Esophagus muscularis mucosa (tissue), 4 donors: ENCODE data around the gene ANKRD39. TPM values are rescaled to one million over a fixed set of nuclear protein-coding genes. Genes with fewer than 3 reads are reported as not detected.
A peak's percentile ranks its signal among the peaks of the same experiment; 100 is the strongest.

ENCODE experiments used
- DNase-seq: peaks from one replicate; pipeline ENCODE4 v3.0.0-alpha.2; 2017; ENCODE audit errors: extremely low spot score
- H3K27ac ChIP-seq, 4 donors: fragments of 200-600 bp; sonication (generic); replicated peaks in 1 of 4; 1 replicate in 3 of 4; 2 replicates in 1 of 4; pipeline ENCODE4 v1.5.1; 2016 to 2019; ENCODE audit warnings: mild to moderate bottlenecking in 1 of 4
- H3K27me3 ChIP-seq, 4 donors: fragments of 200-600 bp; sonication (generic); one replicate each; pipeline versions ENCODE4 v1.5.1 to v1.6.0; 2016 to 2019
- H3K36me3 ChIP-seq, 4 donors: fragments of 200-600 bp; sonication (generic); one replicate each; pipeline ENCODE4 v1.5.1; 2016 to 2019
- H3K4me1 ChIP-seq, 4 donors: fragments of 200-600 bp; sonication (generic); one replicate each; pipeline ENCODE4 v1.5.1; 2016 to 2019
- H3K4me3 ChIP-seq, 4 donors: fragments of 200-600 bp; sonication (generic); 1 replicate in 2 of 4; 2 replicates in 2 of 4; pipeline ENCODE4 v1.5.1; 2016 to 2019; ENCODE audit warnings: mild to moderate bottlenecking in 4 of 4, moderate library complexity in 1 of 4
- H3K9me3 ChIP-seq, 4 donors: fragments of 200-600 bp; sonication (generic); 1 replicate in 3 of 4; 2 replicates in 1 of 4; pipeline ENCODE4 v1.5.1; 2016 to 2019
- EP300 ChIP-seq: sonication (generic); formaldehyde crosslinking; IDR thresholded peaks from one replicate; pipeline ENCODE4 v1.6.1; 2017; ENCODE audit warnings: antibody characterized with exemption
- POLR2A ChIP-seq: fragments of 450-650 bp; IDR thresholded peaks from one replicate; pipeline ENCODE4 v1.6.1; 2017; ENCODE audit warnings: antibody characterized with exemption, moderate library complexity, mild to moderate bottlenecking, low read depth
- POLR2AphosphoS5 ChIP-seq, 2 donors: sonication (generic); formaldehyde crosslinking; IDR thresholded peaks; one replicate each; pipeline ENCODE4 v1.6.1; 2017; ENCODE audit warnings: antibody characterized with exemption in 2 of 2
- WGBS: methylation state at CpG from one replicate; pipeline ENCODE4 v1.1.5; 2018; 5-methylcytosine and 5-hydroxymethylcytosine counted together
- intact Hi-C: fragments of 100-400 bp; cut with DNase I; formaldehyde crosslinking; loops from one replicate; pipeline ENCODE4 v1.15.1; 2023
- total RNA-seq, 4 donors: library from RNA; depleted of rRNA; stranded (reverse); fragments of >200 nt; gene quantifications; one replicate each; pipeline versions ENCODE4 v1.1.0 to v1.2.1, GENCODE V29; 2016
- TF ChIP-seq, protein P1 (sequence below), 3 experiments: fragments of 200-600 bp in 2 of 3; fragments of 450-650 bp in 1 of 3; sonication (generic) in 2 of 3; IDR thresholded peaks; one replicate each; pipeline ENCODE4 v1.5.1; 2017 to 2019; ENCODE audit warnings: antibody characterized with exemption in 3 of 3, mild to moderate bottlenecking in 2 of 3, moderate library complexity in 1 of 3

Gene ANKRD39
- total RNA-seq, 4 donors from 2014 or later: 12.4 to 17.2 (median 14.7) TPM

DNA sequence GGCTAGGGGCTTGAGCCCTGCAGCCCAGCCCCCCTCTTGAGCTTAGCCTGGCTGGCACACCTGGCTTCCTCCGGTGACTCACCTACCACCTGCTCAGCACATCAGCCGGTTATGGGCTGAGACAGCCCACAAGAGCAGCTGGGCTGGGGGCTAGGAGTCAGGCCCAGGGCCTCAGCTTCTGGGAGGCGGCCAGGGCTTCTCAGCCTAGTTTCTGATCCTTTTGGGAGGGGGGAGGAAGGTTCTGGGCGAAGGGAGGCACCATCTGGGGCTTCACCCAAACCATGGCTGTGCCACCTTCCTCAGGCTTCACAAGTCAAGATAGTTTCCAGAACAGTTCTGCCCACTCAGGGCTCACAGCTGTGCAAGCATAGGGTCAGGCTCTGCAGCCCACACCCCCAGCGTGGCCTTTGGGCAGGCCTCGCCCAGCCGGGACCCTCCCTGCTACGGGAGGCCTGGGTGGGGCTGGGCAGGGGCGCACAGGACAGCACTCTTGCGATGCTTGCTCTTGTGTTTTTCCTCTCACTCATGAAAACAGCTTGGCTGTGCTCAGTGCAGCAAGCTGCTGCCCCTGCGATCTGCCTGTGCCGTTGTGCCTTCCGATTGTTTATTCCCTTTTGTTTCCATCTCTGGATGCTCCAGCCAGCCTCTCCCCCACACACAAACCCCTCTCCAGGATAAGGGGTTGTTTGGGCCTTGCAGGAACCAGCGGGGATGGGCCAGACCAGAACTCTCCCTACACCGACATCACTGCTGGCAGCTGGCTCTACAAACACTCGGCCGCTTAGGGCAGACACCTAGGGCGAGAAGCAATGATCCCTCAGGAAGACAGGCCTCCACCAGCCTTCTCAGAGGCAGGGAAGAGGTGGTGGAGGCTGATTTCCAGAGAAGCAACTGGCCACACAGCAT is 38.2 kb upstream of the ANKRD39 start:
- TF ChIP-seq EP300 (no peak), POLR2AphosphoS5 (IDR thresholded peaks at IDR 0.05) (no peak), POLR2A (no peak)
- TF ChIP-seq, protein P1, sequence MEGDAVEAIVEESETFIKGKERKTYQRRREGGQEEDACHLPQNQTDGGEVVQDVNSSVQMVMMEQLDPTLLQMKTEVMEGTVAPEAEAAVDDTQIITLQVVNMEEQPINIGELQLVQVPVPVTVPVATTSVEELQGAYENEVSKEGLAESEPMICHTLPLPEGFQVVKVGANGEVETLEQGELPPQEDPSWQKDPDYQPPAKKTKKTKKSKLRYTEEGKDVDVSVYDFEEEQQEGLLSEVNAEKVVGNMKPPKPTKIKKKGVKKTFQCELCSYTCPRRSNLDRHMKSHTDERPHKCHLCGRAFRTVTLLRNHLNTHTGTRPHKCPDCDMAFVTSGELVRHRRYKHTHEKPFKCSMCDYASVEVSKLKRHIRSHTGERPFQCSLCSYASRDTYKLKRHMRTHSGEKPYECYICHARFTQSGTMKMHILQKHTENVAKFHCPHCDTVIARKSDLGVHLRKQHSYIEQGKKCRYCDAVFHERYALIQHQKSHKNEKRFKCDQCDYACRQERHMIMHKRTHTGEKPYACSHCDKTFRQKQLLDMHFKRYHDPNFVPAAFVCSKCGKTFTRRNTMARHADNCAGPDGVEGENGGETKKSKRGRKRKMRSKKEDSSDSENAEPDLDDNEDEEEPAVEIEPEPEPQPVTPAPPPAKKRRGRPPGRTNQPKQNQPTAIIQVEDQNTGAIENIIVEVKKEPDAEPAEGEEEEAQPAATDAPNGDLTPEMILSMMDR (IDR thresholded peaks at IDR 0.05): no peak
- Histone ChIP-seq H3K4me1 (peaks cover 18 to 56% (median 37%) of the 10 kb centered on the region in 4 donors), H3K27me3 (no peaks in the 10 kb centered on the region), H3K27ac (peak overlapping the region; percentile 20 to 48 (median 45)), H3K4me3 (no peak overlapping the region), H3K36me3 (no peaks in the 10 kb centered on the region), H3K9me3 (no peaks in the 10 kb centered on the region)
- intact Hi-C loops: no loop called here
- WGBS: 74% methylated on average over 12 of the region's 18 CpGs
- DNase-seq: no peak

- no peak for DNase-seq
- TF ChIP-seq POLR2A (no peak), EP300 (no peak), POLR2AphosphoS5 (IDR thresholded peaks at IDR 0.05) (no peak)
- TF ChIP-seq, protein P1 (IDR thresholded peaks at IDR 0.05): no peak
- Histone ChIP-seq H3K27ac (peak overlapping the region; percentile 20 to 48 (median 45)), H3K9me3 (no peaks in the 10 kb centered on the region), H3K4me3 (no peak overlapping the region), H3K4me1 (peaks cover 26 to 64% (median 45%) of the 10 kb centered on the region in 4 donors), H3K36me3 (no peaks in the 10 kb centered on the region), H3K27me3 (no peaks in the 10 kb centered on the region)
- intact Hi-C loops: no loop called here
- WGBS: 72% methylated on average over 8 of the region's 10 CpGs
Measured at GRCh38 chr2:96895032-96895745, 37.4 kb upstream of the ANKRD39 start.

DNA sequence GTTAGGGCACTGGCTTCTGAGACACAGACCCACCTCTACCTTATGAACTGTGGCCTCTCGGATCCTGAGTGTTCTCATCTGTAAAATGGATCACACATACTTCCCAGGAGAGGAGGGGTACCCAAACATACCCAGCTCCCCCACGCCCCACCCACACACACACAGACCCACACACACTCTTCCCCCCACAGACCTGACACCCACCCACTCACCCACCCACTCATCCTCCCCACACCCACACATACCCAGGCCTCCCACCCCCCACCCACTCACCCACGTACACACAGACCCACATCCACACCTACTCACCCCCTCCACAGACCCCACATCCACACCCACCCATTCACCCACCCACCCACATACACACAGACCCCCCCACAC is 36.3 kb upstream of the ANKRD39 start:
- Histone ChIP-seq H3K4me3 (no peak overlapping the region), H3K9me3 (no peaks in the 10 kb centered on the region), H3K36me3 (no peaks in the 10 kb centered on the region), H3K27me3 (no peaks in the 10 kb centered on the region), H3K27ac (no peak overlapping the region), H3K4me1 (peaks cover 27 to 65% (median 51%) of the 10 kb centered on the region in 4 donors)
- TF ChIP-seq EP300 (no peak), POLR2A (no peak), POLR2AphosphoS5 (IDR thresholded peaks at IDR 0.05) (no peak)
- TF ChIP-seq, protein P1 (IDR thresholded peaks at IDR 0.05): no peak
- intact Hi-C loops: no loop called here
- WGBS: 100% methylated on average over 2 of the region's 3 CpGs
- no peak for DNase-seq

DNA sequence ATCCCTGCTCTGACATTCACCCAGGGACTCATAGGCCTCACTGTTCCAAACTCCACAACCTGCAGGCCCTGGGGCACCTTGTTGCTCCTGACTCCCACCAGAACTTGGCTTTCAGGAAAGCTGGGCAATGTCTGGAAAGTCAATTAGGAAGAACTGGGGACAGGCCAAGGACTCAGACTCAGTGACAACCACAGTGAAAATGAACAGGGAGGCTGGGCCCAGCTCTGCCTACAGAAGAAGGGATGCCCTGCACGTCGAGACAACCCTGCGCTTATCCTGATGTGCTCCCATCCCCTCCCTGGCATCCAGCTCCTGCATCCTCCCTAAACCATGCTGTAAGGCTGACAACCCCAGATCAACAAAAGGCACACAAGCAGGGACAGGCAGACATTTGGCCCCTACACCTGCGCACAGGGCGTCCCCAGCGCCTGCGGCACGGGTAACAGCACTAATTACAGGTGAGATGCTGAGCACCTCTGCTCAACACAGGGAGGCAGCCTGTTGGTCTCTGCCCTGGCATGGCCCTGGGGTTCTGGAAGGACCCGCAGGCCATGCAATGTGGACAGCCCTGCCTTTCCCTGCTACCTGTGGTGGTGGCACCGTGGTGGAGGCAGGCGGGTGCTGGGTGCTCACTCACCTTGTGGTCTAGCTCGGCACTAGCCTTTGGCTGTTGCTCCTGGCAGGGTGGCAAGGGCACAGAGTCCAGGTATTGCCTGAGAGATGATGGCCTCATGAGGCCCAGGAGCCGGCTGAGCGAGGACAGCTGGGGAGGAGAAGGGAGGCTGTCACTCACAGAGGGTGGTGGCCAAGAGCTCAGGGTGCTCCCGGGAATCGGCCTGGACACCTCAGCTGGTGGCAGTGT is 35.7 kb upstream of the ANKRD39 start:
- DNase-seq: no peak
- no peaks in the 10 kb centered on the region for H3K27me3 ChIP-seq
- no peak overlapping the region for H3K4me3 ChIP-seq
- no peaks in the 10 kb centered on the region for H3K36me3 ChIP-seq
- H3K9me3 ChIP-seq: no peaks in the 10 kb centered on the region
- H3K4me1 ChIP-seq: peaks cover 32 to 65% (median 52%) of the 10 kb centered on the region in 4 donors
- H3K27ac ChIP-seq: no peak overlapping the region
- WGBS: 98% methylated on average over 8 of the region's 16 CpGs
- TF ChIP-seq POLR2A: no peak
- TF ChIP-seq EP300: no peak
- no peak for TF ChIP-seq POLR2AphosphoS5 (IDR thresholded peaks at IDR 0.05)
- TF ChIP-seq, protein P1 (IDR thresholded peaks at IDR 0.05): no peak
- intact Hi-C loops: no loop called here
